GOT3 (cell line): ENCODE results near the gene SLX9.
A peak's percentile ranks its signal among the peaks of the same experiment; 100 is the strongest.

ENCODE experiments used
- DNase-seq: peaks from one replicate; lab custom pipeline; 2025; ENCODE audit warnings: mixed read lengths; lab: John Stamatoyannopoulos, UW

The SLX9 gene

GRCh38 chr21:44939532-44940115 lies at the start of gene SLX9:
TSS of gene SLX9 (plus strand) at chr21:44940029. CDS start at chr21:44940058, 29 bp downstream.
- peak; percentile 40 for DNase-seq

GRCh38 chr21:44890338-44890931 lies 49.4 kb upstream of the SLX9 start:
- no peak for DNase-seq

- no peak for DNase-seq
Observed at GRCh38 chr21:44890961-44891541, 48.8 kb upstream of the SLX9 start.

- no peak for DNase-seq
Observed at GRCh38 chr21:44891631-44892031, 48.2 kb upstream of the SLX9 start.

- DNase-seq, result no peak
Observed at GRCh38 chr21:44892095-44892494, 47.7 kb upstream of the SLX9 start.

GRCh38 chr21:44892536-44893277 lies 47.1 kb upstream of the SLX9 start:
- DNase-seq, result no peak

GRCh38 chr21:44893278-44893556 lies 46.6 kb upstream of the SLX9 start:
- DNase-seq, result no peak

GRCh38 chr21:44893948-44894656 lies 45.7 kb upstream of the SLX9 start:
- DNase-seq, result no peak

GRCh38 chr21:44894687-44895302 lies 45.0 kb upstream of the SLX9 start:
- DNase-seq, result no peak

GRCh38 chr21:44895859-44896258 lies 44.0 kb upstream of the SLX9 start:
- no peak for DNase-seq

- no peak for DNase-seq
Observed at GRCh38 chr21:44896561-44897286, 43.1 kb upstream of the SLX9 start.

GRCh38 chr21:44897326-44898010 lies 42.4 kb upstream of the SLX9 start:
- no peak for DNase-seq

GRCh38 chr21:44898011-44898488 lies 41.8 kb upstream of the SLX9 start:
- no peak for DNase-seq

- no peak for DNase-seq
Observed at GRCh38 chr21:44898851-44899767, 40.7 kb upstream of the SLX9 start.

GRCh38 chr21:44899768-44900558 lies 39.9 kb upstream of the SLX9 start:
- DNase-seq, result no peak

- DNase-seq, result no peak
Observed at GRCh38 chr21:44900559-44901251, 39.1 kb upstream of the SLX9 start.

- no peak for DNase-seq
Observed at GRCh38 chr21:44901391-44902074, 38.3 kb upstream of the SLX9 start.
